HepG2 (cell line): Measurements from ENCODE around the gene VSTM5. TPM values are rescaled to one million over a fixed set of nuclear protein-coding genes. Genes with fewer than 3 reads are reported as not detected.
A peak's percentile ranks its signal among the peaks of the same experiment; 100 is the strongest.

ENCODE experiments used
- AHR ChIP-seq: IDR thresholded peaks from 2 replicates; pipeline ENCODE4 v1.6.1; 2018; ENCODE audit warnings: missing genetic modification reagents, missing compliant biosample characterization
- BCLAF1 ChIP-seq: fragments of 450-650 bp; IDR thresholded peaks from 2 replicates; pipeline ENCODE4 v1.6.1; 2017; ENCODE audit warnings: mild to moderate bottlenecking
- EHMT2 ChIP-seq: fragments of 200-600 bp; sonication (generic); IDR thresholded peaks from 2 replicates; pipeline ENCODE4 v1.7.0; 2017; ENCODE audit warnings: antibody characterized with exemption, low read depth, low read length, borderline replicate concordance
- HNRNPL ChIP-seq: fragments of 200-400 bp; formaldehyde crosslinking; IDR thresholded peaks from 2 replicates; pipeline ENCODE4 v1.6.1; 2017; ENCODE audit warnings: mild to moderate bottlenecking, low read depth, low read length
- MBNL3 ChIP-seq: fragments of 250-450 bp; sonication (Bioruptor Pico); conservative IDR thresholded peaks from 2 replicates; pipeline ENCODE4 v1.8.0; 2022; ENCODE audit warnings: mild to moderate bottlenecking, inconsistent platforms
- RNF219 ChIP-seq: sonication (generic); formaldehyde crosslinking; IDR thresholded peaks from 2 replicates; pipeline ENCODE4 v1.5.0; 2020; ENCODE audit warnings: mild to moderate bottlenecking, missing genetic modification reagents
- ZBTB39 ChIP-seq: sonication (generic); formaldehyde crosslinking; IDR thresholded peaks from 2 replicates; pipeline ENCODE4 v1.5.0; 2020; ENCODE audit warnings: missing genetic modification reagents
- ZNF431 ChIP-seq: sonication (generic); formaldehyde crosslinking; IDR thresholded peaks from 2 replicates; pipeline ENCODE4 v1.9.0; 2022; ENCODE audit warnings: missing genetic modification reagents, low read depth, mild to moderate bottlenecking, borderline replicate concordance
- ZNF670 ChIP-seq: sonication (generic); formaldehyde crosslinking; IDR thresholded peaks from 2 replicates; pipeline ENCODE4 v1.8.0; 2022; ENCODE audit warnings: mild to moderate bottlenecking, missing genetic modification reagents, borderline replicate concordance
- ZNF770 ChIP-seq: sonication (generic); formaldehyde crosslinking; IDR thresholded peaks from 2 replicates; pipeline ENCODE4 v1.5.0; 2020; ENCODE audit warnings: mild to moderate bottlenecking, missing genetic modification reagents
- ZSCAN22 ChIP-seq: sonication (generic); formaldehyde crosslinking; IDR thresholded peaks from 2 replicates; pipeline ENCODE4 v1.4.0; 2020; ENCODE audit warnings: mild to moderate bottlenecking, missing genetic modification reagents
- ZZZ3 ChIP-seq: sonication (generic); formaldehyde crosslinking; IDR thresholded peaks from 2 replicates; pipeline ENCODE4 v1.4.0; 2020; ENCODE audit warnings: missing genetic modification reagents, mild to moderate bottlenecking, borderline replicate concordance
- polyA plus RNA-seq, 8 experiments: library from polyadenylated mRNA; depleted of rRNA in 3 of 8; stranded (reverse) in 7 of 8; unstranded in 1 of 8; fragments of >200 nt; fragmentation: Illumina TruSeq in 4 of 8; extraction: Trizol in 4 of 8; gene quantifications; 2 replicates each; pipeline versions ENCODE4 v1.2.1 to v1.2.3, GENCODE V29; 2011 to 2016; ENCODE audit warnings: low read depth in 4 of 8, missing spikeins in 1 of 8, mixed read lengths in 1 of 8; ENCODE audit not compliant: insufficient read depth in 1 of 8
- total RNA-seq, 5 experiments: library from RNA; depleted of rRNA; stranded (reverse); fragments of >200 nt; fragmentation: Illumina TruSeq; extraction: Trizol; gene quantifications; 2 replicates each; pipeline ENCODE4 v1.2.3, GENCODE V29; 2016; ENCODE audit warnings: low read depth in 1 of 5
- TF ChIP-seq, protein P1 (sequence below): sonication (generic); formaldehyde crosslinking; IDR thresholded peaks from 2 replicates; pipeline ENCODE4 v1.4.0; 2020; ENCODE audit warnings: mild to moderate bottlenecking, missing genetic modification reagents

VSTM5 gene
- total and polyA plus RNA-seq, 2 of the 13 experiments (the other 11 are each of a cell fraction or from before 2014, with no cell fraction given) = not detected

GRCh38 chr11:93784145-93784934 is 66.1 kb downstream of the VSTM5 start, which contains the start of gene MED17 (continued):
- TF ChIP-seq ZBTB39 (no peak), MBNL3 (CRISPR knock-in tag) (no peak), BCLAF1 (no peak), EHMT2 (no peak), ZNF670 (CRISPR knock-in tag) (peak; percentile 83; the same call in 1 of the 2 replicates), ZSCAN22 (CRISPR knock-in tag) (no peak), RNF219 (CRISPR knock-in tag) (peak; percentile 76; the same call in 1 of the 2 replicates), AHR (peak; percentile 17), ZNF431 (no peak; the same call in 1 of the 2 replicates), ZZZ3 (CRISPR knock-in tag) (no peak), HNRNPL (0 out of 2 replicates have a peak, but pooled peaks have one; percentile 55), ZNF770 (0 out of 2 replicates have a peak, but pooled peaks have one; percentile 4)
- TF ChIP-seq, protein P1, sequence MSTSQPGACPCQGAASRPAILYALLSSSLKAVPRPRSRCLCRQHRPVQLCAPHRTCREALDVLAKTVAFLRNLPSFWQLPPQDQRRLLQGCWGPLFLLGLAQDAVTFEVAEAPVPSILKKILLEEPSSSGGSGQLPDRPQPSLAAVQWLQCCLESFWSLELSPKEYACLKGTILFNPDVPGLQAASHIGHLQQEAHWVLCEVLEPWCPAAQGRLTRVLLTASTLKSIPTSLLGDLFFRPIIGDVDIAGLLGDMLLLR = peak; percentile 50; the same call in 1 of the 2 replicates
